Endodermal cell (in vitro differentiated cells): Measurements from ENCODE around the gene ANKK1. TPM values are rescaled to one million over a fixed set of nuclear protein-coding genes. Genes with fewer than 3 reads are reported as not detected.

ENCODE experiments used
- DNase-seq: peaks from one replicate; pipeline ENCODE4 v3.0.0-alpha.2; 2017
- H3K27ac ChIP-seq: 2 replicates; pipeline ENCODE4 v1.5.1; 2013; ENCODE audit warnings: mild to moderate bottlenecking, low read depth, low read length, moderate library complexity
- H3K27me3 ChIP-seq: 2 replicates; pipeline ENCODE4 v1.6.1; 2013; ENCODE audit warnings: mild to moderate bottlenecking, low read length, moderate library complexity; ENCODE audit not compliant: insufficient read depth, control insufficient read depth, poor library complexity, severe bottlenecking
- H3K36me3 ChIP-seq: 2 replicates; pipeline ENCODE4 v1.7.0; 2013; ENCODE audit warnings: mild to moderate bottlenecking, low read length, moderate library complexity; ENCODE audit not compliant: control insufficient read depth, insufficient read depth
- H3K4me1 ChIP-seq: one replicate; pipeline ENCODE4 v1.7.0; 2013; ENCODE audit warnings: low read length; ENCODE audit not compliant: control insufficient read depth, insufficient read depth
- H3K4me3 ChIP-seq: 2 replicates; pipeline ENCODE4 v1.5.1; 2013; ENCODE audit warnings: mild to moderate bottlenecking, low read length, moderate library complexity
- H3K9ac ChIP-seq: 2 replicates; pipeline ENCODE4 v1.6.1; 2013; ENCODE audit warnings: mild to moderate bottlenecking, low read length, moderate library complexity; ENCODE audit not compliant: poor library complexity, severe bottlenecking; ENCODE audit errors: extremely low read depth
- H3K9me3 ChIP-seq: 2 replicates; pipeline ENCODE4 v1.6.1; 2013; ENCODE audit warnings: mild to moderate bottlenecking, low read length, moderate library complexity; ENCODE audit not compliant: control insufficient read depth
- H3K27ac Mint-ChIP-seq: 2 replicates; pipeline ENCODE4 v1.8.0; 2020; ENCODE audit warnings: mixed read lengths
- H3K27me3 Mint-ChIP-seq: 2 replicates; pipeline ENCODE4 v1.8.0; 2021; ENCODE audit warnings: mild to moderate bottlenecking, mixed read lengths; ENCODE audit not compliant: insufficient read depth
- H3K36me3 Mint-ChIP-seq: 2 replicates; pipeline ENCODE4 v1.8.0; 2020; ENCODE audit warnings: low read depth, mixed read lengths
- H3K4me1 Mint-ChIP-seq: 2 replicates; pipeline ENCODE4 v1.8.0; 2020; ENCODE audit warnings: mixed read lengths
- H3K4me3 Mint-ChIP-seq: 2 replicates; pipeline ENCODE4 v1.8.0; 2020; ENCODE audit warnings: mild to moderate bottlenecking, moderate library complexity, mixed read lengths
- H3K9me3 Mint-ChIP-seq: 2 replicates; pipeline ENCODE4 v1.8.0; 2020; ENCODE audit warnings: mild to moderate bottlenecking, mixed read lengths
- WGBS, 2 experiments: methylation state at CpG; one replicate each; pipeline versions ENCODE4 v1.1.5 to v1.1.7; 2013; ENCODE audit warnings: missing lambda C conversion rate in 2 of 2, mixed read lengths in 1 of 2; ENCODE audit not compliant: insufficient coverage in 1 of 2, insufficient read length in 1 of 2; 5-methylcytosine and 5-hydroxymethylcytosine counted together
- total RNA-seq, 2 donors: library from RNA; stranded (reverse); fragmentation: NEBNext Ultra II Directional in 1 of 2; extraction: Animal tissue kit (Norgen Biotek cat#: 25700) in 1 of 2; gene quantifications; 2 replicates in 1 of 2; 3 replicates in 1 of 2; pipeline ENCODE4 v1.2.1, GENCODE V29; 2021
- TF ChIP-seq, protein P1 (sequence below): fragments of 200-600 bp; sonication (generic); conservative IDR thresholded peaks from 2 replicates; pipeline ENCODE4 v1.5.0; 2021; ENCODE audit warnings: antibody characterized with exemption, mild to moderate bottlenecking

Gene ANKK1
- total RNA-seq, 2 donors from 2014 or later: not detected

- Mint-ChIP-seq H3K36me3 (no peaks in the 10 kb centered on the region), H3K27ac (no peak overlapping the region), H3K9me3 (no peaks in the 10 kb centered on the region), H3K4me3 (no peak overlapping the region), H3K4me1 (no peaks in the 10 kb centered on the region), H3K27me3 (peaks cover 31% of the 10 kb centered on the region)
- H3K36me3 ChIP-seq: no peaks in the 10 kb centered on the region
- WGBS, 2 experiments: 90 to 100% methylated on average over 3 to 9 of the region's 9 CpGs
- no peak overlapping the region for H3K27ac ChIP-seq
- H3K9ac ChIP-seq: no peak overlapping the region
- H3K27me3 ChIP-seq: peaks cover 46% of the 10 kb centered on the region
- H3K4me3 ChIP-seq: no peak overlapping the region
- no peak for DNase-seq
- H3K9me3 ChIP-seq: no peaks in the 10 kb centered on the region
- H3K4me1 ChIP-seq: no peaks in the 10 kb centered on the region
- TF ChIP-seq, protein P1, sequence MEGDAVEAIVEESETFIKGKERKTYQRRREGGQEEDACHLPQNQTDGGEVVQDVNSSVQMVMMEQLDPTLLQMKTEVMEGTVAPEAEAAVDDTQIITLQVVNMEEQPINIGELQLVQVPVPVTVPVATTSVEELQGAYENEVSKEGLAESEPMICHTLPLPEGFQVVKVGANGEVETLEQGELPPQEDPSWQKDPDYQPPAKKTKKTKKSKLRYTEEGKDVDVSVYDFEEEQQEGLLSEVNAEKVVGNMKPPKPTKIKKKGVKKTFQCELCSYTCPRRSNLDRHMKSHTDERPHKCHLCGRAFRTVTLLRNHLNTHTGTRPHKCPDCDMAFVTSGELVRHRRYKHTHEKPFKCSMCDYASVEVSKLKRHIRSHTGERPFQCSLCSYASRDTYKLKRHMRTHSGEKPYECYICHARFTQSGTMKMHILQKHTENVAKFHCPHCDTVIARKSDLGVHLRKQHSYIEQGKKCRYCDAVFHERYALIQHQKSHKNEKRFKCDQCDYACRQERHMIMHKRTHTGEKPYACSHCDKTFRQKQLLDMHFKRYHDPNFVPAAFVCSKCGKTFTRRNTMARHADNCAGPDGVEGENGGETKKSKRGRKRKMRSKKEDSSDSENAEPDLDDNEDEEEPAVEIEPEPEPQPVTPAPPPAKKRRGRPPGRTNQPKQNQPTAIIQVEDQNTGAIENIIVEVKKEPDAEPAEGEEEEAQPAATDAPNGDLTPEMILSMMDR: no peak
Observed at GRCh38 chr11:113395782-113396336, 8.3 kb downstream of the ANKK1 start.

DNA sequence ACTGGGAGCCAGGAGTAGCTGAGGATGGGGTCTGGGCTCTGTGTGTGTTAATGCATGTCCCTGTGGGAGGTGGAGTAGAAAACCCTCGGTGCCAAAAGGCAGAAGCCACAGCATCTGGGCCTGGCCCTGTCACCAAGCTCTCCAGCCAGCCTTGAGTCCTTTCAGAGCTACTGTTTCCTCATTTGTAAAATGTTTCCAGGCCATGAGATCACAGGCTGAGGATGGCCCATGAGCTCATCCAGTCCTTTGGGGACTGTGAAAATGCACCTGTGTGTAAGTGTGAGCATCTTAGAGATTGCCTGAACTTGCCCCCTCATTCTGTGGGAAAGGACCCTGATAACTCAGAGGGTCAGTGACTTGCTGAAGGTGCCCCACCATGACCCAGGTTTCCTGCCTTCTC is 9.1 kb downstream of the ANKK1 start:
- 92 to 100% methylated on average over 1 of the region's 1 CpG for WGBS, 2 experiments
- Mint-ChIP-seq H3K4me1 (no peaks in the 10 kb centered on the region), H3K9me3 (no peaks in the 10 kb centered on the region), H3K36me3 (no peaks in the 10 kb centered on the region), H3K27me3 (peaks cover 39% of the 10 kb centered on the region), H3K27ac (no peak overlapping the region), H3K4me3 (no peak overlapping the region)
- no peak overlapping the region for H3K9ac ChIP-seq
- DNase-seq: no peak
- TF ChIP-seq, protein P1: no peak
- H3K4me3 ChIP-seq: no peak overlapping the region
- H3K27me3 ChIP-seq: peaks cover 46% of the 10 kb centered on the region
- no peaks in the 10 kb centered on the region for H3K9me3 ChIP-seq
- no peak overlapping the region for H3K27ac ChIP-seq
- no peaks in the 10 kb centered on the region for H3K4me1 ChIP-seq
- no peaks in the 10 kb centered on the region for H3K36me3 ChIP-seq

DNA sequence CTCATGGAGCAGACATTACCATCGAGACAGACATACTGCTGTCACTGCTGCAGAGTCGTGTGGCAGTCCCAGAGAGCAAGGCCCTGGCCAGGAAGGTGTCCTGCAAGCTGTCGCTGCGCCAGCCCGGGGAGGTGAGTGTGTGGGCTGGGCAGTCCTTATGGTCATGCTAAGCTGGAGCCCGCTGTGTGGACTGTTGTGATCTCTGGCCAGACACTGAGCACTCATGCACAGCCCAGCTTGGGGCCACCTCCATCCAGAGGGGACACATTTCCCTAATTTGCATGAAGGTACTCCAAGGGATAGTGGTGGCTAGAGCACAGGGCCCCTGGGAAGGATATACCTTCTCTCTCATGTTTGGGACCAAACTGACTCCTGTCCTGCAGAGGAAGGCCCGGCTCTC is 9.6 kb downstream of the ANKK1 start:
- H3K27ac ChIP-seq: no peak overlapping the region
- TF ChIP-seq, protein P1: no peak
- H3K27me3 ChIP-seq: peaks cover 44% of the 10 kb centered on the region
- no peaks in the 10 kb centered on the region for H3K9me3 Mint-ChIP-seq
- 81 to 90% methylated on average over 3 to 7 of the region's 7 CpGs for WGBS, 2 experiments
- no peak overlapping the region for H3K27ac Mint-ChIP-seq
- DNase-seq: no peak
- no peaks in the 10 kb centered on the region for H3K36me3 ChIP-seq
- no peak overlapping the region for H3K4me3 ChIP-seq
- no peak overlapping the region for H3K9ac ChIP-seq
- H3K27me3 Mint-ChIP-seq: peaks cover 44% of the 10 kb centered on the region
- H3K4me1 Mint-ChIP-seq: no peaks in the 10 kb centered on the region
- H3K9me3 ChIP-seq: no peaks in the 10 kb centered on the region
- H3K4me1 ChIP-seq: no peaks in the 10 kb centered on the region
- H3K36me3 Mint-ChIP-seq: no peaks in the 10 kb centered on the region
- H3K4me3 Mint-ChIP-seq: no peak overlapping the region
